Ovary (tissue), 9 donors: Measurements from ENCODE around the gene MAST2. TPM values are rescaled to one million over a fixed set of nuclear protein-coding genes. Genes with fewer than 3 reads are reported as not detected.
"Not testable (repeated sequence)": the region's sequence is repeated elsewhere in the genome, so short reads cannot be mapped to it uniquely, and the experiment has no call there.

Experiments
- DNase-seq, 5 donors: peaks; one replicate each; pipeline ENCODE4 v3.0.0-alpha.2; 2019 to 2020
- H3K27ac ChIP-seq, 2 donors: fragments of 200-600 bp; one replicate each; pipeline versions ENCODE4 v1.5.1 to v1.8.0; 2019 to 2022
- H3K27me3 ChIP-seq: fragments of 200-600 bp; one replicate; pipeline ENCODE4 v1.8.0; 2022
- H3K36me3 ChIP-seq: fragments of 200-600 bp; sonication (generic); one replicate; pipeline ENCODE4 v1.5.1; 2019
- H3K4me1 ChIP-seq: one replicate; pipeline ENCODE4 v1.8.1; 2013; ENCODE audit warnings: mild to moderate bottlenecking, moderate library complexity; ENCODE audit not compliant: insufficient read depth
- H3K4me3 ChIP-seq: fragments of 200-600 bp; sonication (generic); one replicate; pipeline ENCODE4 v1.5.1; 2017
- H3K9me3 ChIP-seq, 2 donors: fragments of 200-600 bp in 1 of 2; sonication (generic) in 1 of 2; one replicate each; pipeline versions ENCODE4 v1.5.1 to v1.8.1; 2013 to 2019; ENCODE audit warnings: mild to moderate bottlenecking in 1 of 2, moderate library complexity in 1 of 2
- CTCF ChIP-seq, 3 donors: fragments of 450-650 bp in 2 of 3; fragments of 200-600 bp in 1 of 3; IDR thresholded peaks; one replicate each; pipeline versions ENCODE4 v1.5.1 to v1.8.0; 2016 to 2022; ENCODE audit warnings: antibody characterized with exemption in 3 of 3, mild to moderate bottlenecking in 1 of 3
- EP300 ChIP-seq: sonication (generic); formaldehyde crosslinking; IDR thresholded peaks from one replicate; pipeline ENCODE4 v1.6.1; 2017; ENCODE audit warnings: antibody characterized with exemption
- POLR2A ChIP-seq: fragments of 450-650 bp; IDR thresholded peaks from one replicate; pipeline ENCODE4 v1.6.1; 2017; ENCODE audit warnings: antibody characterized with exemption, mild to moderate bottlenecking, moderate library complexity
- WGBS, 3 donors: extraction: QIAGEN DNeasy Blood & Tissue Kit in 1 of 3; methylation state at CpG; one replicate each; pipeline versions ENCODE4 v1.1.5 to v1.1.7; 2013 to 2017; 5-methylcytosine and 5-hydroxymethylcytosine counted together
- intact Hi-C, 4 donors: fragments of 100-400 bp; cut with DNase I; formaldehyde crosslinking; loops; one replicate each; pipeline versions ENCODE4 v1.11.0 to v1.15.1; 2022 to 2023
- polyA plus RNA-seq, 2 donors: library from polyadenylated mRNA; stranded (reverse); fragments of 200-250 nt in 1 of 2; fragments of 350-450 nt in 1 of 2; fragmentation: Illumina TruSeq in 1 of 2; extraction: RNeasy Lipid Tissue Mini Kit (QIAGEN cat#74804) in 1 of 2; gene quantifications; one replicate each; pipeline ENCODE4 v1.2.3, GENCODE V29; 2013 to 2014
- total RNA-seq, 7 donors: library from RNA; depleted of rRNA in 2 of 7; stranded (reverse); fragments of >200 nt in 2 of 7; fragmentation: NEBNext Ultra II Directional in 3 of 7; extraction: Animal tissue kit (Norgen Biotek cat#: 25700) in 3 of 7; gene quantifications; one replicate each; pipeline versions ENCODE4 v1.1.0 to v1.2.4, GENCODE V29; 2016 to 2023
- donor health status: DM: no; HTN: no; CAD: no; lungs with moderate emphysema.
- donor health status: DM: no; HTN: no; CAD: no.
- donor health status: Bipolar disorder and iron deficiency.
- donor health status: DM: yes; HTN: yes; CAD: no.
- donor health status: DM: no; HTN: no; CAD: no.
- donor health status: DM: yes; HTN: yes; CAD: no.

Gene MAST2
- total and polyA plus RNA-seq, 9 donors = 22.6 to 50.4 (median 31.7) TPM

DNA sequence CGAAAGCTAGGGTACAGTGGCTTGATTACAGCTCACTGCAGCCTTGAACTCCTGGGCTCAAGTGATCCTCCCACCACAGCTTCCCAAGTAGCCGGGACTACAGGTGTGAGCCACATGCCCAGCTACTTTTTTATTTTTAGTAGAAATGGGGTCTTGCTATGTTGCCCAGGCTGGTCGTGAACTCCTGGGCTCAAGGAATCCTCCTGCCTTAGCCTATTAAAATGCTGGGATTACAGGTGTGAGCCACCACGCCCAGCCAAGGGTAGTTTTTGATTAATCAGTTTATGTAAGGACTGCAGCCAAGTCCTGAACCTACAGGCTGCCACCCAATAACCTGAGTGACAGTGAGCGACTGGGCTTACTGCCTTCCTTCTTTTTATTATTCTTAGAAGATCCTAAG lies 240.7 kb downstream of the MAST2 start:
- Histone ChIP-seq H3K4me1 (peaks cover 11% of the 10 kb centered on the region), H3K36me3 (no peaks in the 10 kb centered on the region), H3K27me3 (no peaks in the 10 kb centered on the region), H3K27ac (no peak overlapping the region), H3K4me3 (no peak overlapping the region), H3K9me3 (no peaks in the 10 kb centered on the region)
- WGBS, 3 donors = 73 to 84% (median 80%) methylated on average over 5 of the region's 5 CpGs
- no peak for TF ChIP-seq CTCF (IDR thresholded peaks at IDR 0.05)
- no peak for TF ChIP-seq POLR2A
- TF ChIP-seq EP300 = no peak
- DNase-seq = no peak
- intact Hi-C loops = no loop called here

GRCh38 chr1:46053734-46054133 lies 250.3 kb downstream of the MAST2 start:
- no peaks in the 10 kb centered on the region for H3K36me3 ChIP-seq
- intact Hi-C loops = no loop called here
- WGBS, 3 donors = 61 to 68% (median 62%) methylated on average over 2 of the region's 2 CpGs

DNA sequence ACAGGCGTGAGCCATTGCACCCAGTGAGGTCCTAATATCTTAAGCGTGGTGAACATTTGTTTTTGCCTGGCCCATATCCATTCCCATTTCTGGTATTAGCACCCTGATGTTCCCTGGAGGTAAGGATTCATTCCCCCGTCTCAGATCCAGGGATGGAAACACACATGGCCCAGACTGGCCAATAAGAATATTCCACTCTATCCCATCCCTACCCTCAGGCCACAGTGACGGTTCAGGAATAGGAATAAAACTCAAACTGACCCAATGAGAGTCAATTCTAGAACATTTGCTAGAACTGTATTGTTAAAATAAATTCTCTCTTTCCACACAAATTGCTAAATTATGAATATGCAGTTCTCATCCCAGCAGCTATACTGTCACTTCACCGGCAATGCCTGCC lies 252.9 kb downstream of the MAST2 start:
- Histone ChIP-seq H3K9me3 (no peaks in the 10 kb centered on the region), H3K4me3 (no peak overlapping the region), H3K4me1 (no peaks in the 10 kb centered on the region), H3K36me3 (no peaks in the 10 kb centered on the region), H3K27ac (no peak overlapping the region), H3K27me3 (no peaks in the 10 kb centered on the region)
- 95 to 98% (median 97%) methylated on average over 5 of the region's 5 CpGs for WGBS, 3 donors
- intact Hi-C loops = no loop called here
- no peak for DNase-seq
- TF ChIP-seq EP300 (no peak), POLR2A (no peak)

More at GRCh38 chr1:46053734-46054133, 250.3 kb downstream of the MAST2 start:
- H3K27ac ChIP-seq = no peak overlapping the region
- no peaks in the 10 kb centered on the region for H3K27me3 ChIP-seq
- H3K4me1 ChIP-seq = no peaks in the 10 kb centered on the region
- TF ChIP-seq EP300 (no peak), POLR2A (no peak), CTCF (IDR thresholded peaks at IDR 0.05) (no peak)
- no peak for DNase-seq
- no peaks in the 10 kb centered on the region for H3K9me3 ChIP-seq
- no peak overlapping the region for H3K4me3 ChIP-seq

DNA sequence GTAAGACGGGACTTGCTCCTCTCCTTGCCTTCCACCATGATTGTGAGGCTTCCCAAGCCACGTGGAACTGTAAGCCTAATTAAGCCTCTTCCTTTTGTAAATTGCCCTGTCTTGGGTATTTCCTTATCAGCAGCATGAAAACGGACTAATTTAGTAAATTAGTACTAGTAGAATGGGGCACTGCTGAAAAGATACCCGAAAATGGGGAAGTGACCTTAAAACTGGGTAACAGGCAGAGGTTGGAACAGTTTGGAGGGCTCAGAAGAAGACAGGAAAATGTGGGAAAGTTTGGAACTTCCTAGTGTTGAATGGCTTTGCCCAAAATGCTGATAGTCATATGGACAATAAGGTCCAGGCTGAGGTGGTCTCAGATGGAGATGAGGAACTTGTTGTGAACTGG lies 253.8 kb downstream of the MAST2 start:
- H3K4me3 ChIP-seq, H3K4me1 ChIP-seq, H3K9me3 ChIP-seq, H3K36me3 ChIP-seq, intact Hi-C loops, H3K27ac ChIP-seq, DNase-seq, H3K27me3 ChIP-seq: not testable (repeated sequence)
- 92 to 95% (median 93%) methylated on average over 4 of the region's 4 CpGs for WGBS, 3 donors

- intact Hi-C loops = no loop called here
- H3K4me1 ChIP-seq = peaks cover 3% of the 10 kb centered on the region
These were observed 254.4 kb downstream of the MAST2 start for GRCh38 chr1:46057781-46058180.

More at GRCh38 chr1:46057781-46058180, 254.4 kb downstream of the MAST2 start:
- H3K9me3 ChIP-seq = no peaks in the 10 kb centered on the region
- DNase-seq = no peak
- 96 to 98% (median 98%) methylated on average over 3 of the region's 3 CpGs for WGBS, 3 donors
- no peak overlapping the region for H3K27ac ChIP-seq
- TF ChIP-seq CTCF (IDR thresholded peaks at IDR 0.05) (no peak), POLR2A (no peak), EP300 (no peak)
- no peaks in the 10 kb centered on the region for H3K36me3 ChIP-seq
- H3K27me3 ChIP-seq = no peaks in the 10 kb centered on the region
- no peak overlapping the region for H3K4me3 ChIP-seq
